SK-N-SH (cell line): Measurements from ENCODE around the gene CPN1. TPM values are rescaled to one million over a fixed set of nuclear protein-coding genes. Genes with fewer than 3 reads are reported as not detected.

Experiments used
- CTCF ChIA-PET: fragments of 300-600, 350-600 bp; formaldehyde crosslinking; extraction: SDS; loops from one replicate; lab custom pipeline; 2021; lab: Yijun Ruan, JAX
- POLR2A ChIA-PET: fragments of 350-600 bp; sonication (Branson Sonifier 250); formaldehyde crosslinking; extraction: SDS; loops from one replicate; lab custom pipeline; 2020; ENCODE audit warnings: antibody characterized with exemption, inconsistent platforms; lab: Yijun Ruan, JAX
- DNase-seq: peaks from one replicate; pipeline ENCODE4 v3.0.0; 2012
- H2AFZ ChIP-seq: fragments of 200-600 bp; sonication (generic); 2 replicates; pipeline ENCODE4 v1.8.1; 2016; ENCODE audit warnings: antibody characterized with exemption, mild to moderate bottlenecking, low read depth
- H3F3A ChIP-seq: fragments of 200-600 bp; sonication (generic); replicated peaks from 2 replicates; pipeline ENCODE3; 2016; ENCODE audit warnings: antibody characterized with exemption, mild to moderate bottlenecking; ENCODE audit not compliant: insufficient read depth
- H3K27ac ChIP-seq, 2 experiments: fragments of 200-500 bp in 1 of 2; fragments of 200-600 bp in 1 of 2; sonication (Bioruptor generic) in 1 of 2; sonication (generic), shearing (Covaris generic) in 1 of 2; 2 replicates each; pipeline versions ENCODE4 v1.5.1 to v1.6.1; 2014 to 2016; ENCODE audit warnings: low read depth in 2 of 2, inconsistent platforms in 1 of 2, low read length in 1 of 2, mild to moderate bottlenecking in 1 of 2, mixed read lengths in 1 of 2
- H3K27me3 ChIP-seq: fragments of 200-600 bp; sonication (generic), shearing (Covaris generic); 2 replicates; pipeline ENCODE4 v1.6.1; 2016; ENCODE audit warnings: mixed run types; ENCODE audit not compliant: insufficient read depth
- H3K36me3 ChIP-seq, 2 experiments: fragments of 200-500 bp in 1 of 2; fragments of 200-600 bp in 1 of 2; sonication (Bioruptor generic) in 1 of 2; sonication (generic) in 1 of 2; replicated peaks in 1 of 2; 2 replicates each; pipeline versions ENCODE3 to v1.5.1; 2014 to 2016; ENCODE audit warnings: low read length in 1 of 2, mild to moderate bottlenecking in 1 of 2; ENCODE audit not compliant: insufficient read depth in 2 of 2, control insufficient read depth in 1 of 2
- H3K4me1 ChIP-seq, 2 experiments: fragments of 200-500 bp in 1 of 2; fragments of 200-600 bp in 1 of 2; sonication (Bioruptor generic) in 1 of 2; sonication (generic), shearing (Covaris generic) in 1 of 2; 2 replicates each; pipeline versions ENCODE4 v1.5.1 to v1.6.1; 2014 to 2016; ENCODE audit warnings: low read depth in 1 of 2, low read length in 1 of 2, mixed run types in 1 of 2; ENCODE audit not compliant: insufficient read depth in 2 of 2, control insufficient read depth in 1 of 2
- H3K4me2 ChIP-seq: fragments of 200-600 bp; sonication (generic), shearing (Covaris generic); 2 replicates; pipeline ENCODE4 v1.6.1; 2017; ENCODE audit warnings: mixed run types
- H3K4me3 ChIP-seq, 2 experiments: fragments of 200-500 bp in 1 of 2; fragments of 200-600 bp in 1 of 2; sonication (Bioruptor generic) in 1 of 2; sonication (generic), shearing (Covaris generic) in 1 of 2; 2 replicates each; pipeline versions ENCODE4 v1.5.1 to v1.8.1; 2014 to 2016; ENCODE audit warnings: low read depth in 2 of 2, inconsistent platforms in 1 of 2, low read length in 1 of 2, mild to moderate bottlenecking in 1 of 2, mixed read lengths in 1 of 2, moderate library complexity in 1 of 2
- H3K79me2 ChIP-seq: fragments of 200-600 bp; sonication (generic); 2 replicates; pipeline ENCODE4 v1.8.1; 2017; ENCODE audit warnings: mild to moderate bottlenecking; ENCODE audit not compliant: insufficient read depth
- H3K9ac ChIP-seq: fragments of 200-600 bp; sonication (generic); 2 replicates; pipeline ENCODE4 v1.6.1; 2017; ENCODE audit warnings: mixed run types
- H3K9me2 ChIP-seq: fragments of 200-600 bp; sonication (generic); 2 replicates; pipeline ENCODE4 v1.6.1; 2017; ENCODE audit warnings: mixed run types
- H3K9me3 ChIP-seq: fragments of 200-600 bp; sonication (generic); 2 replicates; pipeline ENCODE4 v1.6.1; 2017; ENCODE audit warnings: mixed run types, mild to moderate bottlenecking, moderate library complexity
- H4K20me1 ChIP-seq: fragments of 200-600 bp; sonication (generic); 2 replicates; pipeline ENCODE4 v1.6.1; 2017; ENCODE audit warnings: mild to moderate bottlenecking, mixed run types; ENCODE audit not compliant: insufficient read depth
- ELF1 ChIP-seq: IDR thresholded peaks from 2 replicates; pipeline ENCODE4 v1.4.0; 2012
- FOXM1 ChIP-seq: IDR thresholded peaks from 2 replicates; pipeline ENCODE4 v1.4.0; 2012; ENCODE audit warnings: low read depth, mild to moderate bottlenecking
- GABPA ChIP-seq: IDR thresholded peaks from 2 replicates; pipeline ENCODE4 v1.4.0; 2012; ENCODE audit warnings: low read depth, mild to moderate bottlenecking
- IRF3 ChIP-seq: fragments of 150-350 bp; IDR thresholded peaks from 2 replicates; pipeline ENCODE4 v1.6.1; 2016; ENCODE audit warnings: mild to moderate bottlenecking, low read depth, low read length
- JUND ChIP-seq: IDR thresholded peaks from 2 replicates; pipeline ENCODE4 v1.4.0; 2012
- MXI1 ChIP-seq: IDR thresholded peaks from 2 replicates; pipeline ENCODE4 v1.6.1; 2012; ENCODE audit warnings: mild to moderate bottlenecking, low read depth, low read length, improper control_type of control experiment
- RAD21 ChIP-seq: IDR thresholded peaks from 2 replicates; pipeline ENCODE4 v1.6.1; 2012; ENCODE audit warnings: mild to moderate bottlenecking, low read length
- RCOR1 ChIP-seq: fragments of 150-350 bp; IDR thresholded peaks from 2 replicates; pipeline ENCODE4 v1.6.1; 2017; ENCODE audit warnings: antibody characterized with exemption, low read length
- REST ChIP-seq: IDR thresholded peaks from 2 replicates; pipeline ENCODE4 v1.6.1; 2012; ENCODE audit warnings: mild to moderate bottlenecking, low read depth, low read length, moderate library complexity
- RFX5 ChIP-seq: IDR thresholded peaks from 2 replicates; pipeline ENCODE4 v1.6.1; 2012; ENCODE audit warnings: mild to moderate bottlenecking, improper control_type of control experiment, low read length
- SIN3A ChIP-seq: IDR thresholded peaks from 2 replicates; pipeline ENCODE4 v1.6.1; 2012; ENCODE audit warnings: low read depth, mild to moderate bottlenecking, low read length, moderate library complexity, borderline replicate concordance
- TEAD4 ChIP-seq: IDR thresholded peaks from 2 replicates; pipeline ENCODE4 v1.4.0; 2012; ENCODE audit warnings: mild to moderate bottlenecking, borderline replicate concordance; ENCODE audit not compliant: insufficient read depth
- ZBTB33 ChIP-seq: IDR thresholded peaks from 2 replicates; pipeline ENCODE4 v1.4.0; 2012; ENCODE audit warnings: low read depth, borderline replicate concordance
- WGBS: methylation state at CpG from one replicate; pipeline ENCODE4 v1.1.6; 2017; ENCODE audit warnings: low lambda C conversion rate; 5-methylcytosine and 5-hydroxymethylcytosine counted together
- polyA plus RNA-seq, 3 experiments: library from polyadenylated mRNA; depleted of rRNA; stranded (reverse); fragments of >200 nt; gene quantifications; 2 replicates each; pipeline ENCODE4 v1.2.3, GENCODE V29; 2012

The CPN1 gene
- polyA plus RNA-seq, 1 of the 3 experiments (the other 2 are of a cell fraction) = not detected

GRCh38 chr10:100024748-100025147 is 56.9 kb downstream of the CPN1 start (continued):
- TF ChIP-seq REST (no peak), RFX5 (no peak), MXI1 (no peak), JUND (no peak), GABPA (no peak), TEAD4 (no peak), FOXM1 (no peak), RCOR1 (no peak), ZBTB33 (no peak)
- TF ChIP-seq, all 33 proteins: peak for 0

- WGBS = 52% methylated on average over 2 of the region's 2 CpGs
- DNase-seq = no peak
- Histone ChIP-seq H3K9ac (no peak overlapping the region), H3K27ac (no peak overlapping the region), H3K9me2 (no peaks in the 10 kb centered on the region), H3K36me3 (no peaks in the 10 kb centered on the region), H3K9me3 (no peaks in the 10 kb centered on the region), H3F3A (no peaks in the 10 kb centered on the region), H3K4me2 (no peak overlapping the region), H3K27me3 (no peaks in the 10 kb centered on the region), H3K4me3 (no peak overlapping the region), H4K20me1 (no peaks in the 10 kb centered on the region), H3K79me2 (no peaks in the 10 kb centered on the region), H3K4me1 (peaks cover 0 to 5% of the 10 kb centered on the region in 2 experiments; a peak in 1 of 4 replicates), H2AFZ (no peak overlapping the region)
- TF ChIP-seq JUND (no peak), ELF1 (no peak), GABPA (no peak), REST (no peak), SIN3A (no peak), IRF3 (no peak), FOXM1 (no peak), RAD21 (no peak)
- ChIA-PET CTCF (interaction anchor here (2.2 to 3.7 kb wide), 2 partner anchors 13 to 177 kb away, joined by 14 to 25 read pairs; partner anchors contain the start of gene DNMBP), POLR2A (no interaction called here)
Measured at GRCh38 chr10:100022403-100022802, 59.3 kb downstream of the CPN1 start.
